NCI-H1092 (cell line): ENCODE data around the gene NXPE3.

Experiments used
- DNase-seq: peaks from one replicate; lab custom pipeline; 2025; lab: John Stamatoyannopoulos, UW

The NXPE3 gene

GRCh38 chr3:101829437-101829830 lies 50.4 kb downstream of the NXPE3 start:
- DNase-seq: no peak

GRCh38 chr3:101829874-101830273 lies 50.9 kb downstream of the NXPE3 start:
- no peak for DNase-seq

- no peak for DNase-seq
These were observed 54.5 kb downstream of the NXPE3 start for GRCh38 chr3:101833446-101833974.

GRCh38 chr3:101835676-101836075 lies 56.7 kb downstream of the NXPE3 start:
- no peak for DNase-seq

GRCh38 chr3:101836160-101836559 lies 57.1 kb downstream of the NXPE3 start:
- DNase-seq: no peak

GRCh38 chr3:101836652-101837598 lies 57.9 kb downstream of the NXPE3 start:
- DNase-seq: no peak

- DNase-seq: no peak
These were observed 59.7 kb downstream of the NXPE3 start for GRCh38 chr3:101838691-101839090.

GRCh38 chr3:101840066-101840465 lies 61.1 kb downstream of the NXPE3 start:
- no peak for DNase-seq

GRCh38 chr3:101842245-101842934 lies 63.4 kb downstream of the NXPE3 start:
- no peak for DNase-seq

- no peak for DNase-seq
These were observed 63.9 kb downstream of the NXPE3 start for GRCh38 chr3:101842935-101843330.

GRCh38 chr3:101845425-101845824 lies 66.4 kb downstream of the NXPE3 start:
- DNase-seq: no peak

- DNase-seq: no peak
These were observed 67.7 kb downstream of the NXPE3 start for GRCh38 chr3:101846709-101847108.

- DNase-seq: no peak
These were observed 68.3 kb downstream of the NXPE3 start for GRCh38 chr3:101847328-101847727.

- DNase-seq: no peak
These were observed 69.3 kb downstream of the NXPE3 start for GRCh38 chr3:101848326-101848725.

GRCh38 chr3:101848754-101849713 lies 70.0 kb downstream of the NXPE3 start, which contains the start of gene NFKBIZ:
Gene NFKBIZ (plus strand): TSS chr3:101849514. CDS start chr3:101849629, 115 bp downstream.
- peak; percentile 33 for DNase-seq

GRCh38 chr3:101849714-101850245 lies 70.8 kb downstream of the NXPE3 start:
- no peak for DNase-seq

- DNase-seq: no peak
These were observed 71.4 kb downstream of the NXPE3 start for GRCh38 chr3:101850246-101851051.

- DNase-seq: no peak
These were observed 72.2 kb downstream of the NXPE3 start for GRCh38 chr3:101851072-101851770.

GRCh38 chr3:101851850-101852714 lies 73.1 kb downstream of the NXPE3 start:
- no peak for DNase-seq
